ENCODE measurements around the gene SSRP1. TPM values are rescaled to one million over a fixed set of nuclear protein-coding genes. Genes with fewer than 3 reads are reported as not detected.
"Not testable (repeated sequence)": the region's sequence is repeated elsewhere in the genome, so short reads cannot be mapped to it uniquely, and the experiment has no call there.

The SSRP1 gene
- total and polyA plus RNA-seq, 12 donors: 25.3 to 106 (median 56.9) TPM

DNA sequence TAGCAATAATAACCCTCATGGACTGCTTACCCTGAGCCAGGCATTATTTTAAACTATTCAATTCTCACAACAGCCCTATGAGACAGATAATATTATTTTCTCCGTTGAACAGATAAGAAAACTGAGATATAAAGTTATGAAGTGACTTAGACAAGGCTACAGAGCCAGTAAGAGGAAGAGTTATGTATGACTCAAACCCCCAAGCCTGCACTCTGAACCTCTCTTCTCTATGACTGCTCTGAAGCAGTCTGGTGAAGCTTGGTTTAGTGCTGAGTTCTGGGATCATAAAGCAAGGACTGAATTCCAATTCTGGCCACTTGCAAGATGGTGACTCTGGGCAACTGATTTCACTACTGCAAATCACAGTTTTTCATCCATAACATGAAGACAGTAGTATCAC is 45.4 kb downstream of the SSRP1 start:
- Histone ChIP-seq H3K4me3 (no peak overlapping the region), H3K36me3 (replicated peaks in 1 of 2) (no peaks in the 10 kb centered on the region), H3K27me3 (no peaks in the 10 kb centered on the region), H3K9me3 (replicated peaks in 1 of 3) (no peaks in the 10 kb centered on the region), H3K27ac (no peak overlapping the region), H3K4me1 (replicated peaks in 1 of 2) (peaks cover 0 to 13% of the 10 kb centered on the region in 2 donors)
- peak in 1 of 7 donors; percentile 19 for DNase-seq
- 23 to 52% (median 28%) methylated on average over 1 of the region's 1 CpG for WGBS, 4 donors
- TF ChIP-seq, protein P1, sequence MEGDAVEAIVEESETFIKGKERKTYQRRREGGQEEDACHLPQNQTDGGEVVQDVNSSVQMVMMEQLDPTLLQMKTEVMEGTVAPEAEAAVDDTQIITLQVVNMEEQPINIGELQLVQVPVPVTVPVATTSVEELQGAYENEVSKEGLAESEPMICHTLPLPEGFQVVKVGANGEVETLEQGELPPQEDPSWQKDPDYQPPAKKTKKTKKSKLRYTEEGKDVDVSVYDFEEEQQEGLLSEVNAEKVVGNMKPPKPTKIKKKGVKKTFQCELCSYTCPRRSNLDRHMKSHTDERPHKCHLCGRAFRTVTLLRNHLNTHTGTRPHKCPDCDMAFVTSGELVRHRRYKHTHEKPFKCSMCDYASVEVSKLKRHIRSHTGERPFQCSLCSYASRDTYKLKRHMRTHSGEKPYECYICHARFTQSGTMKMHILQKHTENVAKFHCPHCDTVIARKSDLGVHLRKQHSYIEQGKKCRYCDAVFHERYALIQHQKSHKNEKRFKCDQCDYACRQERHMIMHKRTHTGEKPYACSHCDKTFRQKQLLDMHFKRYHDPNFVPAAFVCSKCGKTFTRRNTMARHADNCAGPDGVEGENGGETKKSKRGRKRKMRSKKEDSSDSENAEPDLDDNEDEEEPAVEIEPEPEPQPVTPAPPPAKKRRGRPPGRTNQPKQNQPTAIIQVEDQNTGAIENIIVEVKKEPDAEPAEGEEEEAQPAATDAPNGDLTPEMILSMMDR (IDR thresholded peaks at IDR 0.05): no peak
- no peak for TF ChIP-seq POLR2A (IDR thresholded peaks at IDR 0.05)
- intact Hi-C loops (cut with DNase I): no loop called here

DNA sequence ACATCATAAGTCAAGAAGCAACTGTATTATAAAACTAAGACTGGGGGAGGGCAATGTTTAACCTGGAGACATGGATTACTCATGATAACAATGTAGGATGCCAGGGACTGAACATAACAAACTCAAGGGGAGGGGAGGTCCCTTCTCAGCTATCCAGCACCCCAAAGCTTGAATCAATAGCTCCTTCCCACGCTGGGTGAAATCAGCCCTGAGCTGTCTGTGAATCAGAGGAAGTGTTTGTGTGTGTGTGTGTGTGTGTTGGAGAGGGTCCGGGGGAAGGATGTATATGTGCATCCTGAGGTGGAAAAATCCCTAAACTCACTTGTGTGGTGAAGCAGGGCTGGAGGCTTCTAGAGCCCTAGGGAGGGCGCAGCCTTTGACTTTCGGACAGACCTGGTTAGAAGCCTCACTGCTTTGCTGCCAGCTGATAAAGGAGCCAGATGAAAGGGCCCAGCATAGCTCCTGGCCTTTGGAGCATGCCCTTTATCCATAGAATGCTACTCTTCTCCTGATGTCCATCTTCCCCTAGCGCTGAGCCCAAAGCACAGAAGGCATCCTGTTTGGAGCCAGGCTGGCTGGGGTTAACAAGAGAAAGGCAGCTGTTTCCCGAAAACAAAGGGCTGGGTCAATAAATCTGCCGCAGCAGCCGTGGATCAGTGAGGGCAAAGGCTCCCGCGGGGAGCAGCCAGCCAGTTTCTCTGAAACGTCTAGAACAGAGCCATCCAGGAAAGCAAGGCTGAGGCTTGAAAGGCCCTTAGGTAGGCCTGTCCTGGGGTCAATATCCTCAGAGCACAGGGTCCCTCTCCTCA is 46.7 kb downstream of the SSRP1 start:
- DNase-seq: peak in 1 of 7 donors; percentile 25
- Histone ChIP-seq H3K4me3 (no peak overlapping the region), H3K27me3 (no peaks in the 10 kb centered on the region), H3K36me3 (replicated peaks in 1 of 2) (no peaks in the 10 kb centered on the region), H3K9me3 (replicated peaks in 1 of 3) (no peaks in the 10 kb centered on the region), H3K27ac (peak overlapping the region in 1 of 5 donors; percentile 63), H3K4me1 (replicated peaks in 1 of 2) (peaks cover 0 to 13% of the 10 kb centered on the region in 2 donors)
- 47 to 54% (median 52%) methylated on average over 11 of the region's 11 CpGs for WGBS, 4 donors
- intact Hi-C loops (cut with DNase I): no loop called here
- TF ChIP-seq POLR2A (IDR thresholded peaks at IDR 0.05): no peak

DNA sequence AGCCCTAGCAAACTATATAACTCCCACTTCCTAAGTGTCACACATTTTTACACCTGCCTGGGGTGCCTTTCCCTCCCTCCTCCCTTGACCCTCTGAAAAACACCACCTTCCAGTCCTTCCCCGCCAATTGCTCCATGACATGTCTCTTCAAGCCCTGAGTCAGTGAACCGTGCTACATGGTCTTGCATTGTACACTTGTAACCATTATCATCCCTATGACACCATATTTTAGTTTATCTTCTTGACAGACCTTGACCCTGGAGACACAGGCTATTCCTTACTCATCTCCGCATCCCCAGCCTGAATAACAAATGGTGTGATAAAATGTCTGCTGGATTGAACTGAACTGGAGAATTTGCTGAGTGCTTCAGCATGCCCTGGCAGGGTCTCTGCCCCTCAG is 47.8 kb downstream of the SSRP1 start:
- Histone ChIP-seq H3K4me3 (no peak overlapping the region), H3K27ac (no peak overlapping the region), H3K4me1 (replicated peaks in 1 of 2) (peaks cover 0 to 13% of the 10 kb centered on the region in 2 donors), H3K27me3 (no peaks in the 10 kb centered on the region), H3K36me3 (replicated peaks in 1 of 2) (no peaks in the 10 kb centered on the region), H3K9me3 (replicated peaks in 1 of 3) (no peaks in the 10 kb centered on the region)
- DNase-seq: peak in 1 of 7 donors; percentile 64
- intact Hi-C loops (cut with DNase I): no loop called here
- no peak for TF ChIP-seq POLR2A (IDR thresholded peaks at IDR 0.05)
- TF ChIP-seq, protein P1 (IDR thresholded peaks at IDR 0.05): no peak
- WGBS, 4 donors: 47 to 63% (median 54%) methylated on average over 3 of the region's 3 CpGs

DNA sequence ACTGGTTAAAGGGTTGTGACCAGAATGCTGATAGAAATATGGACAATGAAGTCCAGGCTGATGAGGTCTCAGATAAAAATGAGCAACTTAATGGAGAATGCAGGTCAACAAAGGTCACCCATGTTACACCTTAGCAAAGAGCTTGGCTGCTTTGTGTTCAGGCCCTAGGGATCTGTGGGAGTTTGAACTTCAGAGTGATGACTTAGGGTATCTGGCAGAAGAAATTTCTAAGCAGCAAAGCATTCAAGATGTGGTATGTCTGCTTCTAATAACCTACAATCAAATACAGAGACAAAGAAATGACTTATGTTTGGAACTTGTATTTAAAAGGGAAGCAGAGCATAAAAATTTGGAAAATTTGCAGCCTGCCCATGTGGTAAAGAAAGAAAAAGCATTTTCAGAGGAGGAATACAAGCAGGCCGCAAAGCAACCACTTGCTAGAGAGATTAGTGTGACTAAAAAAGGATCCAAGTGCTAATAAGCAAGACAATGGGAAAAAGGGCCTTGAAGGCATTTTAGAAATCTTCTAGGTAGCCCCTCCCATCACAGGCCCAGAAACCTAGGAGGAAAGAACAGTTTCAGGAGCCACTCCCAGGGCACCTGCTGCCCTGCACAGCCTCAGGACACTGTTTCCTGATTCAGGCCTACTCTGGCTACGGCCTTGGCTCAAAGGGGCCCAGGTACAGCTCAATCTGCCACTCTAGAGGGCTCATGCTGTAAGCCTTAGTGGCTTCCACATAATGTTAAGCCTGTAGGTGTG is 52.3 kb downstream of the SSRP1 start:
- DNase-seq: no peak
- Histone ChIP-seq H3K4me3 (no peak overlapping the region), H3K27me3 (no peaks in the 10 kb centered on the region), H3K27ac (no peak overlapping the region), H3K9me3 (replicated peaks in 1 of 3) (no peaks in the 10 kb centered on the region), H3K36me3 (replicated peaks in 1 of 2) (no peaks in the 10 kb centered on the region), H3K4me1 (replicated peaks in 1 of 2) (peaks cover 0 to under 1% of the 10 kb centered on the region in 2 donors)
- WGBS, 4 donors: 87 to 100% (median 96%) methylated on average over 2 of the region's 2 CpGs
- TF ChIP-seq, protein P1 (IDR thresholded peaks at IDR 0.05): no peak
- no peak for TF ChIP-seq POLR2A (IDR thresholded peaks at IDR 0.05)
- intact Hi-C loops (cut with DNase I): no loop called here

DNA sequence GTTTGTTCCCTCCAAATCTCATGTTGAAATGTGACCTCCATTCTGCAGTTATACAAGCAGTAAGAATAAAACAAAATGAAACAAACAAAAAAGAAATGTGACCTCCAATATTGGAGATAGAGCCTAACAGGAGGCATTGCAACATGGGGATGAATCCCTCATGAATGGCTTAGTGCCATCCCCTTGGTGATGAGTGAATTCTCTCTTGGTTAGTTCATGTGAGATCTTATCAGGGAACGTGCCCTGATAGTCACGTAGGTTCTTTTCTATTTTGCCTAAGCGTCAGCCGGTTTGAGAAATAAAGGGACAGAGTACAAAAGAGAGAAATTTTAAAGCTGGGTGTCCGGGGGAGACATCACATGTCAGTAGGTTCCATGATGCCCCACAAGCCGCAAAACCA is 54.1 kb downstream of the SSRP1 start:
- DNase-seq; H3K27ac ChIP-seq; intact Hi-C loops (cut with DNase I); H3K27me3 ChIP-seq; H3K4me3 ChIP-seq; H3K9me3 ChIP-seq (replicated peaks in 1 of 3); H3K36me3 ChIP-seq (replicated peaks in 1 of 2): not testable (repeated sequence)
- 72 to 92% (median 86%) methylated on average over 6 of the region's 6 CpGs for WGBS, 4 donors
- H3K4me1 ChIP-seq (replicated peaks in 1 of 2): peaks cover 0 to 19% of the 10 kb centered on the region in 2 donors

Data from adrenal gland (tissue), 12 donors.